H1 (cell line): Measurements from ENCODE around the gene CD34. TPM values are rescaled to one million over a fixed set of nuclear protein-coding genes. Genes with fewer than 3 reads are reported as not detected.

ENCODE experiments used
- CTCF ChIA-PET: fragments of 300-600 bp; sonication (Branson Sonifier 250); formaldehyde crosslinking; loops from one replicate; lab custom pipeline; 2021; ENCODE audit not compliant: partially characterized antibody; lab: Charles Lee
- POLR2A ChIA-PET: fragments of 300-600 bp; sonication (Branson Sonifier 250); formaldehyde crosslinking; loops from one replicate; lab custom pipeline; 2021; ENCODE audit warnings: inconsistent platforms; ENCODE audit not compliant: partially characterized antibody; lab: Charles Lee
- DNase-seq, 2 experiments: peaks; one replicate each; pipeline versions ENCODE4 v3.0.0 to v3.0.0-alpha.2; 2010 to 2022; ENCODE audit warnings: low spot score in 2 of 2, low read depth in 1 of 2, mixed read lengths in 1 of 2
- FAIRE-seq: peaks from 2 replicates; lab custom pipeline; 2011; peaks lifted over from hg19 to GRCh38; lab: Jason Lieb, UNC
- H2AFZ ChIP-seq: 2 replicates; pipeline ENCODE4 v1.8.1; 2012; ENCODE audit warnings: low read length, inconsistent platforms
- H2AK5ac ChIP-seq: 2 replicates; pipeline ENCODE4 v1.6.1; 2013; ENCODE audit warnings: low read depth, low read length
- H2BK120ac ChIP-seq: replicated peaks from 2 replicates; pipeline ENCODE3; 2013; ENCODE audit warnings: low read depth, low read length, inconsistent platforms
- H2BK12ac ChIP-seq: 2 replicates; pipeline ENCODE4 v1.6.1; 2013; ENCODE audit warnings: low read depth, low read length
- H2BK15ac ChIP-seq: 2 replicates; pipeline ENCODE4 v1.6.1; 2013; ENCODE audit warnings: low read length
- H2BK20ac ChIP-seq: 2 replicates; pipeline ENCODE4 v1.6.1; 2013; ENCODE audit warnings: low read length
- H2BK5ac ChIP-seq: 2 replicates; pipeline ENCODE4 v1.6.1; 2013; ENCODE audit warnings: low read depth, low read length
- H3K14ac ChIP-seq: 2 replicates; pipeline ENCODE4 v1.6.1; 2013; ENCODE audit warnings: inconsistent platforms; ENCODE audit not compliant: insufficient read length
- H3K18ac ChIP-seq: 2 replicates; pipeline ENCODE4 v1.6.1; 2013; ENCODE audit warnings: low read length; ENCODE audit errors: extremely low read depth
- H3K23ac ChIP-seq: 2 replicates; pipeline ENCODE4 v1.6.1; 2013; ENCODE audit warnings: inconsistent platforms; ENCODE audit not compliant: insufficient read length
- H3K23me2 ChIP-seq: 2 replicates; pipeline ENCODE4 v1.6.1; 2013; ENCODE audit warnings: low read depth, low read length
- H3K27ac ChIP-seq: 2 replicates; pipeline ENCODE4 v1.6.1; 2011; ENCODE audit warnings: low read depth, low read length, inconsistent platforms
- H3K27me3 ChIP-seq, 4 experiments: replicated peaks in 1 of 4; 1 replicate in 1 of 4; 2 replicates in 3 of 4; pipeline versions ENCODE4 v1.6.1 to v1.8.1; 2011 to 2013; ENCODE audit warnings: low read length in 3 of 4, mild to moderate bottlenecking in 3 of 4, inconsistent platforms in 2 of 4, mixed read lengths in 2 of 4, moderate library complexity in 1 of 4; ENCODE audit not compliant: control insufficient read depth in 3 of 4, insufficient read depth in 3 of 4; ENCODE audit errors: extremely low read depth in 1 of 4
- H3K36me3 ChIP-seq, 4 experiments: 2 replicates each; pipeline versions ENCODE4 v1.6.1 to v1.8.1; 2011 to 2013; ENCODE audit warnings: mild to moderate bottlenecking in 4 of 4, low read length in 3 of 4, moderate library complexity in 2 of 4, control low read depth in 1 of 4, inconsistent platforms in 1 of 4; ENCODE audit not compliant: insufficient read depth in 4 of 4, control insufficient read depth in 2 of 4
- H3K4ac ChIP-seq: replicated peaks from 2 replicates; pipeline ENCODE3; 2013; ENCODE audit warnings: low read length, low read depth, mixed read lengths, inconsistent platforms; ENCODE audit not compliant: insufficient read length
- H3K4me1 ChIP-seq, 4 experiments: replicated peaks in 1 of 4; 1 replicate in 1 of 4; 2 replicates in 3 of 4; pipeline versions ENCODE4 v1.6.1 to v1.8.1; 2011 to 2013; ENCODE audit warnings: low read length in 3 of 4, inconsistent platforms in 2 of 4, mixed read lengths in 1 of 4; ENCODE audit not compliant: insufficient read depth in 4 of 4, control insufficient read depth in 3 of 4
- H3K4me2 ChIP-seq, 2 experiments: 2 replicates each; pipeline versions ENCODE4 v1.6.1 to v1.8.1; 2011 to 2013; ENCODE audit warnings: low read depth in 2 of 2, low read length in 2 of 2, control low read depth in 1 of 2, inconsistent platforms in 1 of 2, mild to moderate bottlenecking in 1 of 2; ENCODE audit not compliant: insufficient read depth in 1 of 2
- H3K4me3 ChIP-seq, 4 experiments: fragments of 200-600, 300-600 bp in 1 of 4; sonication (generic), shearing (Covaris generic), sonication (Bioruptor Twin) in 1 of 4; 2 replicates each; pipeline versions ENCODE4 v1.5.1 to v1.8.1; 2011 to 2016; ENCODE audit warnings: low read length in 4 of 4, low read depth in 3 of 4, control low read depth in 2 of 4, inconsistent platforms in 2 of 4, mild to moderate bottlenecking in 2 of 4, mixed read lengths in 1 of 4, moderate library complexity in 1 of 4; ENCODE audit not compliant: insufficient read depth in 2 of 4; ENCODE audit errors: extremely low read depth in 1 of 4
- H3K56ac ChIP-seq: replicated peaks from 2 replicates; pipeline ENCODE3; 2013; ENCODE audit warnings: low read depth, mild to moderate bottlenecking, mixed read lengths, low read length, inconsistent platforms; ENCODE audit not compliant: insufficient read length
- H3K79me1 ChIP-seq: 2 replicates; pipeline ENCODE4 v1.6.1; 2013; ENCODE audit warnings: low read depth, low read length, control low read depth
- H3K79me2 ChIP-seq, 2 experiments: 2 replicates each; pipeline versions ENCODE4 v1.6.1 to v1.8.1; 2012 to 2013; ENCODE audit warnings: low read length in 2 of 2, mild to moderate bottlenecking in 2 of 2, inconsistent platforms in 1 of 2; ENCODE audit not compliant: insufficient read depth in 2 of 2, control insufficient read depth in 1 of 2
- H3K9ac ChIP-seq, 4 experiments: replicated peaks in 1 of 4; 1 replicate in 1 of 4; 2 replicates in 3 of 4; pipeline versions ENCODE4 v1.6.1 to v1.8.1; 2011 to 2013; ENCODE audit warnings: low read depth in 3 of 4, low read length in 3 of 4, control low read depth in 2 of 4, mild to moderate bottlenecking in 2 of 4, moderate library complexity in 2 of 4, inconsistent platforms in 1 of 4; ENCODE audit errors: extremely low read depth in 1 of 4
- H3K9me3 ChIP-seq, 2 experiments: 2 replicates each; pipeline versions ENCODE4 v1.6.1 to v1.8.1; 2012 to 2013; ENCODE audit warnings: mild to moderate bottlenecking in 2 of 2, moderate library complexity in 2 of 2, control low read depth in 1 of 2, inconsistent platforms in 1 of 2, low read depth in 1 of 2, low read length in 1 of 2, mixed read lengths in 1 of 2; ENCODE audit not compliant: insufficient read depth in 2 of 2
- H4K20me1 ChIP-seq, 2 experiments: replicated peaks in 1 of 2; 2 replicates each; pipeline versions ENCODE3 to v1.8.1; 2011 to 2013; ENCODE audit warnings: inconsistent platforms in 2 of 2, low read length in 2 of 2, mild to moderate bottlenecking in 1 of 2; ENCODE audit not compliant: insufficient read depth in 2 of 2, control insufficient read depth in 1 of 2
- H4K5ac ChIP-seq: 2 replicates; pipeline ENCODE4 v1.6.1; 2013; ENCODE audit warnings: low read length, low read depth, mixed read lengths, inconsistent platforms; ENCODE audit not compliant: insufficient read length
- H4K8ac ChIP-seq: 2 replicates; pipeline ENCODE4 v1.8.0; 2013; ENCODE audit warnings: mild to moderate bottlenecking, moderate library complexity, low read length, inconsistent platforms; ENCODE audit not compliant: insufficient read depth; ENCODE audit errors: extremely low read depth
- H4K91ac ChIP-seq: replicated peaks from 2 replicates; pipeline ENCODE3; 2013; ENCODE audit warnings: low read length, mixed read lengths, inconsistent platforms; ENCODE audit not compliant: insufficient read length
- BACH1 ChIP-seq: IDR thresholded peaks from 2 replicates; pipeline ENCODE4 v1.6.1; 2012; ENCODE audit warnings: low read length, improper control_type of control experiment
- FOSL1 ChIP-seq: IDR thresholded peaks from 2 replicates; pipeline ENCODE4 v1.6.1; 2011; ENCODE audit warnings: mild to moderate bottlenecking, low read depth, low read length, moderate library complexity; ENCODE audit not compliant: insufficient read depth
- TAF1 ChIP-seq: IDR thresholded peaks from 2 replicates; pipeline ENCODE4 v1.6.1; 2011; ENCODE audit warnings: mild to moderate bottlenecking, low read depth, low read length
- YY1 ChIP-seq: IDR thresholded peaks from 2 replicates; pipeline ENCODE4 v1.6.1; 2011; ENCODE audit warnings: low read depth, mild to moderate bottlenecking, low read length
- ZNF274 ChIP-seq: IDR thresholded peaks from 2 replicates; pipeline ENCODE4 v1.7.0; 2012; ENCODE audit warnings: low read length, borderline replicate concordance; ENCODE audit errors: extremely low read depth
- WGBS, 2 experiments: shearing (Covaris generic) in 1 of 2; methylation state at CpG; one replicate each; pipeline versions ENCODE4 v1.1.6 to v1.1.7; 2013 to 2015; ENCODE audit warnings: low lambda C conversion rate in 2 of 2, mixed read lengths in 2 of 2, inconsistent platforms in 1 of 2, low coverage in 1 of 2, missing lambda C conversion rate in 1 of 2; ENCODE audit not compliant: insufficient replicate concordance in 2 of 2, insufficient coverage in 1 of 2, insufficient read length in 1 of 2; ENCODE audit errors: extremely low coverage in 1 of 2, missing lambda C conversion rate in 1 of 2; 5-methylcytosine and 5-hydroxymethylcytosine counted together
- polyA plus RNA-seq, 7 experiments: library from polyadenylated mRNA; depleted of rRNA in 3 of 7; stranded (reverse) in 5 of 7; unstranded in 2 of 7; fragments of >200 nt in 5 of 7; fragments of 200-250 nt in 2 of 7; gene quantifications; 1 replicate in 5 of 7; 2 replicates in 1 of 7; 4 replicates in 1 of 7; pipeline versions ENCODE4 v1.2.1 to v1.2.3, GENCODE V29; 2011 to 2013; ENCODE audit warnings: missing spikeins in 2 of 7, mixed read lengths in 2 of 7
- total RNA-seq: library from RNA; stranded (reverse); fragmentation: NEBNext Ultra II Directional; extraction: Animal tissue kit (Norgen Biotek cat#: 25700); gene quantifications from 2 replicates; pipeline ENCODE4 v1.2.1, GENCODE V29; 2021

CD34 gene
- total and polyA plus RNA-seq, 2 of the 8 experiments (the other 6 are each of a cell fraction or from before 2014, with no cell fraction given): 0.39 to 0.54 TPM

- Histone ChIP-seq H3K27ac (no peak overlapping the region), H3K79me2 (no peaks in the 10 kb centered on the region), H3K14ac (no peak overlapping the region), H3K9ac (no peak overlapping the region), H3K18ac (no peak overlapping the region), H3K79me1 (no peaks in the 10 kb centered on the region), H3K23ac (no peak overlapping the region), H2BK12ac (no peak overlapping the region), H4K5ac (no peak overlapping the region), H2AK5ac (no peak overlapping the region), H3K4me2 (no peak overlapping the region), H3K23me2 (no peaks in the 10 kb centered on the region), H2BK5ac (no peak overlapping the region), H2BK120ac (no peak overlapping the region), H2BK15ac (no peak overlapping the region), H4K91ac (no peak overlapping the region), H3K4me3 (no peak overlapping the region), H2BK20ac (no peak overlapping the region), H2AFZ (no peak overlapping the region), H4K20me1 (no peaks in the 10 kb centered on the region), H3K4me1 (no peaks in the 10 kb centered on the region), H4K8ac (no peak overlapping the region), H3K36me3 (no peaks in the 10 kb centered on the region), H3K4ac (no peak overlapping the region), H3K56ac (no peak overlapping the region), H3K27me3 (no peaks in the 10 kb centered on the region), H3K9me3 (no peaks in the 10 kb centered on the region)
- ChIA-PET POLR2A (interaction anchor here (0.6 kb wide), 1 partner anchor 896 kb away, joined by 3 read pairs; no protein-coding TSS in a partner anchor), CTCF (interaction anchor here (1.5 kb wide), 2 partner anchors 8 to 64 kb away, joined by 3 read pairs; no protein-coding TSS in a partner anchor)
- 92% methylated on average over 3 of the region's 3 CpGs; no CpG with 5 or more reads in 1 of the 2 experiments for WGBS, 2 experiments
- DNase-seq: no peak
- no peak for TF ChIP-seq FOSL1
- TF ChIP-seq YY1: no peak
- TF ChIP-seq TAF1: no peak
- TF ChIP-seq BACH1: no peak
- TF ChIP-seq ZNF274: no peak
- FAIRE-seq: no peak
Observed at GRCh38 chr1:207948536-207949250, 37.8 kb upstream of the CD34 start.
